ENCODE data around the gene CASZ1.

GRCh38 chr1:10775763-10776162 lies 20.7 kb downstream of the CASZ1 start:
- TF ChIP-seq JUN (IDR thresholded peaks at IDR 0.05) (no peak), SMC3 (IDR thresholded peaks at IDR 0.05) (no peak), POLR2A (IDR thresholded peaks at IDR 0.05; ENCODE audit: low read length) (no peak), CTCF (IDR thresholded peaks at IDR 0.05) (no peak), ZSCAN20 (CRISPR knock-in tag; IDR thresholded peaks at IDR 0.05) (no peak), NFE2L2 (conservative IDR thresholded peaks at IDR 0.05; ENCODE audit: low read length) (no peak), MAZ (IDR thresholded peaks at IDR 0.05; ENCODE audit: borderline replicate concordance, low read depth, low read length) (no peak), TFCP2L1 (CRISPR knock-in tag; IDR thresholded peaks at IDR 0.05) (no peak), FOSL2 (IDR thresholded peaks at IDR 0.05) (no peak), FOSL2 (CRISPR knock-in tag; IDR thresholded peaks at IDR 0.05) (no peak), HMGXB4 (CRISPR knock-in tag; IDR thresholded peaks at IDR 0.05; ENCODE audit: borderline replicate concordance) (no peak)
